Tibial nerve (tissue), 4 donors: Measurements from ENCODE around the gene RTF1.

Experiments used
- CTCF ChIP-seq, 5 experiments: fragments of 200-600 bp in 3 of 5; fragments of 450-650 bp in 2 of 5; sonication (generic) in 3 of 5; IDR thresholded peaks; one replicate each; pipeline ENCODE4 v1.5.1; 2016 to 2019; ENCODE audit warnings: antibody characterized with exemption in 5 of 5, mild to moderate bottlenecking in 3 of 5, moderate library complexity in 2 of 5
- EP300 ChIP-seq, 2 donors: sonication (generic); formaldehyde crosslinking; IDR thresholded peaks; one replicate each; pipeline ENCODE4 v1.6.1; 2017; ENCODE audit warnings: antibody characterized with exemption in 2 of 2, mild to moderate bottlenecking in 1 of 2
- POLR2A ChIP-seq, 2 donors: fragments of 450-650 bp; IDR thresholded peaks; one replicate each; pipeline ENCODE4 v1.6.1; 2017; ENCODE audit warnings: antibody characterized with exemption in 2 of 2, mild to moderate bottlenecking in 2 of 2, moderate library complexity in 2 of 2

GRCh38 chr15:41482110-41482877 is 65.4 kb downstream of the RTF1 start:
- TF ChIP-seq POLR2A (IDR thresholded peaks at IDR 0.05) (no peak), CTCF (IDR thresholded peaks at IDR 0.05) (no peak), EP300 (IDR thresholded peaks at IDR 0.05) (no peak)
